Suppressor macrophage treated with lipopolysaccharide for 1 hour (primary cell): ENCODE measurements around the gene OXCT1.

Source experiments
- DNase-seq, 3 donors: peaks; one replicate each; pipeline ENCODE4 v3.0.0-alpha.2; 2020 to 2022

Gene OXCT1

GRCh38 chr5:41707853-41708603 lies 162.2 kb downstream of the OXCT1 start:
- DNase-seq = no peak

DNA sequence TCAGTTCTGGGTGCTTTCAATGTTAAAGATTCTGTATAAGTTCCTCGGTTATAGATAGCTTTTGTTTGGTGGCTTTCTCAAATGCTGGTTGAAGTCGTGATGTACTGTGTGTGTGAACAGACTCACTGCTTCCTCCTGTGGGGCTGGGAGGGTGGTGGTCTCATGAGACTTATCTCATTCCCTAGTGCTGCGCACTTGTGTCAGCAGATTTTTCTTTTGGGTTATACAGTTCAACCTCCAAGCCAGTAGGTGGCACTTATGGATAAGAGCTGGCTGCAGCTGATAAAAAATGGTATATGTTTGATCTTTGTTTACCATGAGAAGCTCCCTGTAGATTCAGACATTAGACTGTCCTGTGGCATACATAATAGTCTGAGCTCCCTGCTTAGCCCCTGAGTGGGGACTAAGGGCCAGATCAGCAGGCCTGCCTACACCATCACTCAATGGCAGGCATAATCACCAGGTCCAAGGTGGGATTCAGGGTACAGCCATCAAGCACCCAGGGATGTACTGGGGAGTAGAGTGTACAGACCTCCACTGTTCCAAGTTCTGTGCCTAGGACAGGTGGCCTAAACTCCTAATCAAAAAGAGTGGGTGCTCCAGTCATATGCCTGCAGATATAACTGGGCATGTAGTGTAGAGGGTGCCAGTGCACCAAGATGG lies 174.2 kb downstream of the OXCT1 start:
- DNase-seq = no peak

- peak in 1 of 3 donors; percentile 8 for DNase-seq
These were observed 183.5 kb downstream of the OXCT1 start for GRCh38 chr5:41686767-41687166.

DNA sequence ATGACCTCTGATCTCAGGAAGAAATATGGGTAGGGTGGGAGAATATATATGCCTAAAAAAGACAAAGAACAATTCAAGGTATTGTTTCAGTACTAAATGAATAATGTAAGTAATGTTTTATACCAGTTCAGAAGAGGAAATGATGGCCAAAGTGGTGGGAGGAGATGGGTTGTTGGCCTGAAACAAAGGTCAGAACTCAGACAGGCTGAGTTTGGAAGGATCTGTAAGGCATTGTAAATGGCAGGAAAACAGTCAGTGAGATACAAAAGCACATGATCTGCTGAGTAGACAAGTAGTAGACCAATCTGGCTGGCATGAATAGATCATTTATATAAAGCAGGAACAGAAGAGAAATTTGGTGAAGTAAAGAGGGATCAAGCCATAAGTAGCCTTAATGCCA lies 184.0 kb downstream of the OXCT1 start:
- no peak for DNase-seq

DNA sequence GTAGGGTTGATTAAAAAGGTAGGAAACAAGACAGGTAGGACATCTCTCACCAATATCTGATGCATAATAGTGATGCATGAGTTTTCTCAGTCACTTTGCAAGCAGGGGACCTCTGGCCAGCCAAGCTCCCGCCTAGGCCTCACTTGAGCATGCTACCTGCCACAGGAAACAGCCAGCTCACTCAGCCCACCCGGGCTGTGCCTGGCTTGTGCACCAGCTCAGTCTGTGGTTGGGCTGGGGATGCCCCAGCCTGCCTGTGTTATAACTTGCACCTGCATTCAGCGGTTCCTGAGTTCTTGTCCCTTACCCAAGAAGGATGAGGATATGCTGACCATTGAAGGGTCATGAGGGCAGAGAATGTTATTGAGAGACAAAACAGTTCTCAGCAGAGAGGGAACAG lies 187.0 kb downstream of the OXCT1 start:
- DNase-seq = no peak

GRCh38 chr5:41682641-41683040 lies 187.6 kb downstream of the OXCT1 start:
- no peak for DNase-seq

GRCh38 chr5:41681840-41682239 lies 188.4 kb downstream of the OXCT1 start:
- DNase-seq = no peak
